Mammary microvascular endothelial cell (primary cell): ENCODE results near the gene OTOP2. TPM values are rescaled to one million over a fixed set of nuclear protein-coding genes. Genes with fewer than 3 reads are reported as not detected.

ENCODE experiments used
- total RNA-seq: library from RNA; depleted of rRNA; stranded (reverse); fragments of >200 nt; gene quantifications from 2 replicates; pipeline ENCODE4 v1.2.3, GENCODE V29; 2015

OTOP2 gene
- total RNA-seq, result not detected in 2 replicates

GRCh38 chr17:74924250-74924948 is at the start of gene OTOP2:
Gene OTOP2 (plus strand): TSS chr17:74924273. CDS start chr17:74924633, 360 bp downstream.

GRCh38 chr17:74892974-74893911 is 30.8 kb upstream of the OTOP2 start, which contains the start of gene FADS6:
Gene FADS6 (minus strand): TSS chr17:74893633. CDS start chr17:74893595, 38 bp downstream.

GRCh38 chr17:74922694-74923537 is 1.2 kb upstream of the OTOP2 start, which contains the start of gene USH1G:
Gene USH1G (minus strand): TSS chr17:74923255. CDS start chr17:74923073, 182 bp downstream.

GRCh38 chr17:74935585-74936469 is 11.8 kb downstream of the OTOP2 start, which contains the start of gene OTOP3:
Gene OTOP3 (plus strand): TSS chr17:74935898. CDS start chr17:74935922, 24 bp downstream.

GRCh38 chr17:74972107-74972972 is 48.3 kb downstream of the OTOP2 start, which contains the start of gene HID1:
Gene HID1 (minus strand): TSS chr17:74972759. CDS start chr17:74972656, 103 bp downstream.

Other genes starting within 250 kb of the OTOP2 start
- not detected in 2 replicates for gene CD300LF, start 211.3 kb upstream of the OTOP2 start, total RNA-seq
- gene RAB37, start 187.0 kb upstream of the OTOP2 start, total RNA-seq, result 0.40 and 0.44 TPM in 2 replicates
- gene NHERF1, start 175.6 kb upstream of the OTOP2 start, total RNA-seq, result 25.1 and 27.2 TPM in 2 replicates
- gene NAT9, start 147.9 kb upstream of the OTOP2 start, total RNA-seq, result 15.7 and 22.2 TPM in 2 replicates
- gene GRIN2C, start 64.4 kb upstream of the OTOP2 start, total RNA-seq, result not detected in 2 replicates
- gene FDXR, start 51.3 kb upstream of the OTOP2 start, total RNA-seq, result 74.3 and 79.2 TPM in 2 replicates
- gene FADS6, start 30.6 kb upstream of the OTOP2 start, total RNA-seq, result not detected in 2 replicates
- gene USH1G, start 1.0 kb upstream of the OTOP2 start, total RNA-seq, result not detected in 2 replicates
- not detected in 2 replicates for gene OTOP3, start 11.6 kb downstream of the OTOP2 start, total RNA-seq
- 14.3 and 15.5 TPM in 2 replicates for gene HID1, start 48.5 kb downstream of the OTOP2 start, total RNA-seq
- gene CDR2L, start 63.4 kb downstream of the OTOP2 start, total RNA-seq, result 34.8 and 37.3 TPM in 2 replicates
- 85.4 and 109 TPM in 2 replicates for gene MRPL58, start 88.4 kb downstream of the OTOP2 start, total RNA-seq
- gene ATP5PD, start 122.7 kb downstream of the OTOP2 start, total RNA-seq, result 191 and 298 TPM in 2 replicates
- 15.0 and 19.5 TPM in 2 replicates for gene KCTD2, start 123.0 kb downstream of the OTOP2 start, total RNA-seq
- gene SLC16A5, start 163.7 kb downstream of the OTOP2 start, total RNA-seq, result 4.7 and 6.0 TPM in 2 replicates
- 6.3 and 7.8 TPM in 2 replicates for gene ARMC7, start 185.7 kb downstream of the OTOP2 start, total RNA-seq
- gene NT5C, start 207.5 kb downstream of the OTOP2 start, total RNA-seq, result 60.8 and 62.7 TPM in 2 replicates
- gene JPT1, start 230.2 kb downstream of the OTOP2 start, total RNA-seq, result 273 and 396 TPM in 2 replicates